IMR-90 (cell line): ENCODE data around the gene TOMM34. TPM values are rescaled to one million over a fixed set of nuclear protein-coding genes. Genes with fewer than 3 reads are reported as not detected.

Experiments
- CHD1 ChIP-seq: IDR thresholded peaks from 2 replicates; pipeline ENCODE4 v1.6.1; 2012; ENCODE audit warnings: low read depth, low read length, improper control_type of control experiment
- MAZ ChIP-seq: IDR thresholded peaks from 2 replicates; pipeline ENCODE4 v1.6.1; 2012; ENCODE audit warnings: low read depth, mild to moderate bottlenecking, low read length, improper control_type of control experiment, moderate library complexity, borderline replicate concordance
- MXI1 ChIP-seq: IDR thresholded peaks from 2 replicates; pipeline ENCODE4 v1.6.1; 2012; ENCODE audit warnings: low read depth, mild to moderate bottlenecking, low read length, moderate library complexity, borderline replicate concordance
- NFE2L2 ChIP-seq: fragments of 150-350 bp; IDR thresholded peaks from 2 replicates; pipeline ENCODE4 v1.6.1; 2016; ENCODE audit warnings: low read depth, mild to moderate bottlenecking, low read length
- RAD21 ChIP-seq: IDR thresholded peaks from 2 replicates; pipeline ENCODE4 v1.6.1; 2012; ENCODE audit warnings: low read length, improper control_type of control experiment
- RCOR1 ChIP-seq: IDR thresholded peaks from 2 replicates; pipeline ENCODE4 v1.6.1; 2012; ENCODE audit warnings: mild to moderate bottlenecking, low read length, improper control_type of control experiment; ENCODE audit not compliant: insufficient replicate concordance
- RFX5 ChIP-seq: IDR thresholded peaks from 2 replicates; pipeline ENCODE4 v1.8.0; 2012; ENCODE audit warnings: low read depth, mild to moderate bottlenecking, low read length, moderate library complexity
- polyA plus RNA-seq, 3 experiments: library from polyadenylated mRNA; depleted of rRNA; stranded (reverse); fragments of >200 nt; gene quantifications; 2 replicates each; pipeline ENCODE4 v1.2.3, GENCODE V29; 2012; ENCODE audit warnings: low replicate concordance in 1 of 3
- total RNA-seq: library from RNA; depleted of rRNA; stranded (reverse); fragments of >200 nt; gene quantifications from 2 replicates; pipeline ENCODE4 v1.2.3, GENCODE V29; 2012

Gene TOMM34
- total and polyA plus RNA-seq, 2 of the 4 experiments (the other 2 are of a cell fraction): 97.5 to 101 TPM

- TF ChIP-seq RFX5: no peak
- no peak for TF ChIP-seq RCOR1
- TF ChIP-seq MXI1: no peak
- TF ChIP-seq MAZ: no peak
- no peak for TF ChIP-seq RAD21
- no peak for TF ChIP-seq CHD1
- TF ChIP-seq NFE2L2: no peak
Observed at GRCh38 chr20:44965651-44966029, 5.4 kb upstream of the TOMM34 start (continued).
